ENCODE measurements around the gene KCNH8.

KCNH8 gene

GRCh38 chr3:19384868-19385267, 236.6 kb downstream of the KCNH8 start:
- no peaks in the 10 kb centered on the region for H3K36me3 ChIP-seq (ENCODE audit: control insufficient read depth, insufficient read depth, low read length, severe bottlenecking)

GRCh38 chr3:19392150-19392549, 243.8 kb downstream of the KCNH8 start:
- Histone ChIP-seq H3K9me3 (ENCODE audit: control insufficient read depth, low read length) (peaks cover 4% of the 10 kb centered on the region), H3K9ac (ENCODE audit: low read length) (no peak overlapping the region), H3K4me1 (ENCODE audit: control insufficient read depth, insufficient read depth, low read length) (no peaks in the 10 kb centered on the region), H3K27me3 (replicated peaks; ENCODE audit: control insufficient read depth, insufficient read depth, low read length) (no peaks in the 10 kb centered on the region), H3K4me3 (ENCODE audit: low read length) (no peak overlapping the region), H3K36me3 (ENCODE audit: control insufficient read depth, insufficient read depth, low read length, severe bottlenecking) (no peaks in the 10 kb centered on the region)
- no peak for DNase-seq (ENCODE audit: low read depth)

More at GRCh38 chr3:19384868-19385267, 236.6 kb downstream of the KCNH8 start:
- Histone ChIP-seq H3K4me1 (ENCODE audit: control insufficient read depth, insufficient read depth, low read length) (no peaks in the 10 kb centered on the region), H3K4me3 (ENCODE audit: low read length) (no peak overlapping the region), H3K9me3 (ENCODE audit: control insufficient read depth, low read length) (no peaks in the 10 kb centered on the region), H3K9ac (ENCODE audit: low read length) (no peak overlapping the region), H3K27me3 (replicated peaks; ENCODE audit: control insufficient read depth, insufficient read depth, low read length) (no peaks in the 10 kb centered on the region)
- no peak for DNase-seq (ENCODE audit: low read depth)

- H3K27me3 ChIP-seq (replicated peaks; ENCODE audit: control insufficient read depth, insufficient read depth, low read length): no peaks in the 10 kb centered on the region
- peaks cover 4% of the 10 kb centered on the region for H3K9me3 ChIP-seq (ENCODE audit: control insufficient read depth, low read length)
- no peaks in the 10 kb centered on the region for H3K4me1 ChIP-seq (ENCODE audit: control insufficient read depth, insufficient read depth, low read length)
- H3K4me3 ChIP-seq (ENCODE audit: low read length): no peak overlapping the region
- no peak overlapping the region for H3K9ac ChIP-seq (ENCODE audit: low read length)
- no peaks in the 10 kb centered on the region for H3K36me3 ChIP-seq (ENCODE audit: control insufficient read depth, insufficient read depth, low read length, severe bottlenecking)
- no peak for DNase-seq (ENCODE audit: low read depth)
Observed at GRCh38 chr3:19394946-19395345, 246.6 kb downstream of the KCNH8 start.

- Histone ChIP-seq H3K4me3 (ENCODE audit: low read length) (no peak overlapping the region), H3K4me1 (ENCODE audit: control insufficient read depth, insufficient read depth, low read length) (no peaks in the 10 kb centered on the region), H3K27me3 (replicated peaks; ENCODE audit: control insufficient read depth, insufficient read depth, low read length) (no peaks in the 10 kb centered on the region), H3K9ac (ENCODE audit: low read length) (no peak overlapping the region), H3K9me3 (ENCODE audit: control insufficient read depth, low read length) (no peaks in the 10 kb centered on the region), H3K36me3 (ENCODE audit: control insufficient read depth, insufficient read depth, low read length, severe bottlenecking) (no peaks in the 10 kb centered on the region)
- DNase-seq (ENCODE audit: low read depth): no peak
Observed at GRCh38 chr3:19396726-19397125, 248.4 kb downstream of the KCNH8 start.

- Histone ChIP-seq H3K36me3 (ENCODE audit: control insufficient read depth, insufficient read depth, low read length, severe bottlenecking) (no peaks in the 10 kb centered on the region), H3K4me3 (ENCODE audit: low read length) (no peak overlapping the region), H3K4me1 (ENCODE audit: control insufficient read depth, insufficient read depth, low read length) (no peaks in the 10 kb centered on the region), H3K27me3 (replicated peaks; ENCODE audit: control insufficient read depth, insufficient read depth, low read length) (no peaks in the 10 kb centered on the region), H3K9ac (ENCODE audit: low read length) (no peak overlapping the region), H3K9me3 (ENCODE audit: control insufficient read depth, low read length) (no peaks in the 10 kb centered on the region)
- no peak for DNase-seq (ENCODE audit: low read depth)
Observed at GRCh38 chr3:19399356-19399755, 251.0 kb downstream of the KCNH8 start.

- Histone ChIP-seq H3K4me3 (ENCODE audit: low read length) (no peak overlapping the region), H3K9ac (ENCODE audit: low read length) (no peak overlapping the region), H3K9me3 (ENCODE audit: control insufficient read depth, low read length) (no peaks in the 10 kb centered on the region), H3K27me3 (replicated peaks; ENCODE audit: control insufficient read depth, insufficient read depth, low read length) (no peaks in the 10 kb centered on the region), H3K36me3 (ENCODE audit: control insufficient read depth, insufficient read depth, low read length, severe bottlenecking) (no peaks in the 10 kb centered on the region), H3K4me1 (ENCODE audit: control insufficient read depth, insufficient read depth, low read length) (no peaks in the 10 kb centered on the region)
- no peak for DNase-seq (ENCODE audit: low read depth)
Observed at GRCh38 chr3:19399836-19400235, 251.5 kb downstream of the KCNH8 start.

GRCh38 chr3:19420159-19420558, 271.8 kb downstream of the KCNH8 start:
- Histone ChIP-seq H3K4me1 (ENCODE audit: control insufficient read depth, insufficient read depth, low read length) (no peaks in the 10 kb centered on the region), H3K27me3 (replicated peaks; ENCODE audit: control insufficient read depth, insufficient read depth, low read length) (no peaks in the 10 kb centered on the region), H3K9ac (ENCODE audit: low read length) (no peak overlapping the region), H3K36me3 (ENCODE audit: control insufficient read depth, insufficient read depth, low read length, severe bottlenecking) (no peaks in the 10 kb centered on the region), H3K9me3 (ENCODE audit: control insufficient read depth, low read length) (no peaks in the 10 kb centered on the region), H3K4me3 (ENCODE audit: low read length) (no peak overlapping the region)
- no peak for DNase-seq (ENCODE audit: low read depth)

- H3K27me3 ChIP-seq (replicated peaks; ENCODE audit: control insufficient read depth, insufficient read depth, low read length): no peaks in the 10 kb centered on the region
- H3K4me1 ChIP-seq (ENCODE audit: control insufficient read depth, insufficient read depth, low read length): no peaks in the 10 kb centered on the region
- DNase-seq (ENCODE audit: low read depth): no peak
- H3K4me3 ChIP-seq (ENCODE audit: low read length): no peak overlapping the region
- no peak overlapping the region for H3K9ac ChIP-seq (ENCODE audit: low read length)
- H3K36me3 ChIP-seq (ENCODE audit: control insufficient read depth, insufficient read depth, low read length, severe bottlenecking): no peaks in the 10 kb centered on the region
- H3K9me3 ChIP-seq (ENCODE audit: control insufficient read depth, low read length): no peaks in the 10 kb centered on the region
Observed at GRCh38 chr3:19425825-19426224, 277.5 kb downstream of the KCNH8 start.

- no peaks in the 10 kb centered on the region for H3K4me1 ChIP-seq (ENCODE audit: control insufficient read depth, insufficient read depth, low read length)
- H3K4me3 ChIP-seq (ENCODE audit: low read length): no peak overlapping the region
Observed at GRCh38 chr3:19427422-19428149, 279.3 kb downstream of the KCNH8 start.

GRCh38 chr3:19428729-19429128, 280.4 kb downstream of the KCNH8 start:
- H3K4me1 ChIP-seq (ENCODE audit: control insufficient read depth, insufficient read depth, low read length): no peaks in the 10 kb centered on the region
- no peak overlapping the region for H3K9ac ChIP-seq (ENCODE audit: low read length)
- H3K4me3 ChIP-seq (ENCODE audit: low read length): no peak overlapping the region
- H3K36me3 ChIP-seq (ENCODE audit: control insufficient read depth, insufficient read depth, low read length, severe bottlenecking): no peaks in the 10 kb centered on the region
- H3K9me3 ChIP-seq (ENCODE audit: control insufficient read depth, low read length): no peaks in the 10 kb centered on the region
- H3K27me3 ChIP-seq (replicated peaks; ENCODE audit: control insufficient read depth, insufficient read depth, low read length): no peaks in the 10 kb centered on the region
- DNase-seq (ENCODE audit: low read depth): no peak

More at GRCh38 chr3:19427422-19428149, 279.3 kb downstream of the KCNH8 start:
- no peaks in the 10 kb centered on the region for H3K36me3 ChIP-seq (ENCODE audit: control insufficient read depth, insufficient read depth, low read length, severe bottlenecking)
- no peak overlapping the region for H3K9ac ChIP-seq (ENCODE audit: low read length)
- no peaks in the 10 kb centered on the region for H3K9me3 ChIP-seq (ENCODE audit: control insufficient read depth, low read length)
- no peak for DNase-seq (ENCODE audit: low read depth)
- no peaks in the 10 kb centered on the region for H3K27me3 ChIP-seq (replicated peaks; ENCODE audit: control insufficient read depth, insufficient read depth, low read length)

- DNase-seq (ENCODE audit: low read depth): no peak
- no peaks in the 10 kb centered on the region for H3K9me3 ChIP-seq (ENCODE audit: control insufficient read depth, low read length)
- H3K4me1 ChIP-seq (ENCODE audit: control insufficient read depth, insufficient read depth, low read length): no peaks in the 10 kb centered on the region
- no peaks in the 10 kb centered on the region for H3K27me3 ChIP-seq (replicated peaks; ENCODE audit: control insufficient read depth, insufficient read depth, low read length)
- H3K4me3 ChIP-seq (ENCODE audit: low read length): no peak overlapping the region
- no peak overlapping the region for H3K9ac ChIP-seq (ENCODE audit: low read length)
- no peaks in the 10 kb centered on the region for H3K36me3 ChIP-seq (ENCODE audit: control insufficient read depth, insufficient read depth, low read length, severe bottlenecking)
Observed at GRCh38 chr3:19432669-19433068, 284.4 kb downstream of the KCNH8 start.

GRCh38 chr3:19436746-19437145, 288.4 kb downstream of the KCNH8 start:
- H3K27me3 ChIP-seq (replicated peaks; ENCODE audit: control insufficient read depth, insufficient read depth, low read length): no peaks in the 10 kb centered on the region
- H3K36me3 ChIP-seq (ENCODE audit: control insufficient read depth, insufficient read depth, low read length, severe bottlenecking): no peaks in the 10 kb centered on the region
- H3K4me3 ChIP-seq (ENCODE audit: low read length): no peak overlapping the region
- no peaks in the 10 kb centered on the region for H3K9me3 ChIP-seq (ENCODE audit: control insufficient read depth, low read length)
- no peak overlapping the region for H3K9ac ChIP-seq (ENCODE audit: low read length)
- peaks cover 6% of the 10 kb centered on the region for H3K4me1 ChIP-seq (ENCODE audit: control insufficient read depth, insufficient read depth, low read length)
- DNase-seq (ENCODE audit: low read depth): no peak
